Omental fat pad (tissue), 4 donors: ENCODE results near the gene DYNLT4. TPM values are rescaled to one million over a fixed set of nuclear protein-coding genes. Genes with fewer than 3 reads are reported as not detected.
"Not testable (repeated sequence)": the region's sequence is repeated elsewhere in the genome, so short reads cannot be mapped to it uniquely, and the experiment has no call there.

Source experiments
- ATAC-seq: fragments of 150-250 bp; one replicate; pipeline ENCODE4 v1.9.1; 2016; ENCODE audit warnings: mild to moderate bottlenecking, moderate library complexity; ENCODE audit not compliant: low FRiP score
- DNase-seq: peaks from one replicate; pipeline ENCODE4 v3.0.0-alpha.2; 2019; ENCODE audit warnings: low spot score
- total RNA-seq, 4 donors: library from RNA; depleted of rRNA; stranded (reverse); fragments of >200 nt; gene quantifications; one replicate each; pipeline ENCODE4 v1.1.0, GENCODE V29; 2016
- TF ChIP-seq, protein P1 (sequence below), 3 donors: fragments of 450-650 bp; IDR thresholded peaks; one replicate each; pipeline ENCODE4 v1.5.1; 2016 to 2017; ENCODE audit warnings: antibody characterized with exemption in 3 of 3, mild to moderate bottlenecking in 3 of 3, moderate library complexity in 2 of 3

The DYNLT4 gene
- total RNA-seq, 4 donors from 2014 or later: 0.65 to 6.3 TPM; not detected in 2

DNA sequence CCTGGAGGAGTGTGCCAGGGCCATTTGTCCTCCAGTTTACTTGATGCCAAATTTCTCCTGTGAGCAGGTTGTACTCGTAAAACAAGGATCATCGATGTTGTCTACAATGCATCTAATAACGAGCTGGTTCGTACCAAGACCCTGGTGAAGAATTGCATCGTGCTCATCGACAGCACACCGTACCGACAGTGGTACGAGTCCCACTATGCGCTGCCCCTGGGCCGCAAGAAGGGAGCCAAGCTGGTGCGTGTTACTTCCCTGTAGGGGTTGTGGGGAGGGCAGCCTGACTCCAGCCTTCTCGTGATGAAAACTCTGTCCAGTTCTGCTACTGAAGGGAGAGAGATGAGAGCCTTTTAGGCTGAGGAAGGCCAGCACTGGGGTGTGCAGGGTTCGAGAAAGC lies 29.6 kb downstream of the DYNLT4 start:
- TF ChIP-seq, protein P1, sequence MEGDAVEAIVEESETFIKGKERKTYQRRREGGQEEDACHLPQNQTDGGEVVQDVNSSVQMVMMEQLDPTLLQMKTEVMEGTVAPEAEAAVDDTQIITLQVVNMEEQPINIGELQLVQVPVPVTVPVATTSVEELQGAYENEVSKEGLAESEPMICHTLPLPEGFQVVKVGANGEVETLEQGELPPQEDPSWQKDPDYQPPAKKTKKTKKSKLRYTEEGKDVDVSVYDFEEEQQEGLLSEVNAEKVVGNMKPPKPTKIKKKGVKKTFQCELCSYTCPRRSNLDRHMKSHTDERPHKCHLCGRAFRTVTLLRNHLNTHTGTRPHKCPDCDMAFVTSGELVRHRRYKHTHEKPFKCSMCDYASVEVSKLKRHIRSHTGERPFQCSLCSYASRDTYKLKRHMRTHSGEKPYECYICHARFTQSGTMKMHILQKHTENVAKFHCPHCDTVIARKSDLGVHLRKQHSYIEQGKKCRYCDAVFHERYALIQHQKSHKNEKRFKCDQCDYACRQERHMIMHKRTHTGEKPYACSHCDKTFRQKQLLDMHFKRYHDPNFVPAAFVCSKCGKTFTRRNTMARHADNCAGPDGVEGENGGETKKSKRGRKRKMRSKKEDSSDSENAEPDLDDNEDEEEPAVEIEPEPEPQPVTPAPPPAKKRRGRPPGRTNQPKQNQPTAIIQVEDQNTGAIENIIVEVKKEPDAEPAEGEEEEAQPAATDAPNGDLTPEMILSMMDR (IDR thresholded peaks at IDR 0.05): no peak
- DNase-seq (no peak), ATAC-seq (no peak)

- no peak for DNase-seq
- TF ChIP-seq, protein P1 (IDR thresholded peaks at IDR 0.05): no peak
- no peak for ATAC-seq
These were observed 30.5 kb downstream of the DYNLT4 start for GRCh38 chr1:44776730-44777068.

GRCh38 chr1:44775930-44776729 lies 31.0 kb downstream of the DYNLT4 start:
- TF ChIP-seq, protein P1 (IDR thresholded peaks at IDR 0.05): no peak
- no peak for DNase-seq
- ATAC-seq: peak; percentile 5

DNA sequence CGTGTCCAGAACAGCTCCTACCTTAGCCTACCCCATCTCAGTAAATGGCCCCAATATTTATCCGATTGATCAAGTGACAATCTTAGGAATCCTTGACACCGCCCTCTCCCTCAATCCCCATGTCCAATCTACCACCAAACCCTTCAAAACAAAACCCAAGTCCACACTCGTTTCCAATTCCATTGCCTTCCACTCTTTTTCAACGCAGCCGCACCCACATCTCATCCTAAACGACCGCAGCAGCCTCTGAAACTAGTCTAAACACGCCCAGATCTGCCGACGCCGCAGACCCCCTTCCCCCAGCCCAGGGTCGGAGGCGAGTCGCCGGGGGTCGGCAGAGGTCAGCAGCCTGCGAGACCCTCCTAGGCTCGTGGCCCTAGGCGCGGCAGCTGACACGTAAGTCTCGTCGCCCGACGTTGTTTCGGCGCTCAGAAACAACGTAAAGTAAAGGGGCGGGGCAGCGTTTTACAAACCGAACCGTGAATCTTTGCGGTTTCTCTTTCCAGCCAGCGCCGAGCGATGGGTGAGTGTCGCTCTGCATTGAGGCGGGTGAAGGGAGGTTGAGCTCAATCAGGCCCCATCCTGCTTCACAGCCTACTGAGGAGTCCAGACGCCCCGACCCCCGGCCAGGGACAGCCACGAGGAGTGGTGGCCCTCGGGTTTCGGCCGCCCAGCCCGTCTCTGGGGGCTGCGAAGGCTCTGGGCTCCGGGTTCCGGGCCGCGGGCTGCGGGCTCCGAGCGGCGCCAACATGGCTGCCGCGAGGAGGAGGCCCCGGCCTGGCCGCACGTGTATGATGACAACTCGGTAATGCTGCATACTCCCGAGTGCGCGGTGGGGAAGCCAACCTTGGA lies 31.8 kb downstream of the DYNLT4 start, which contains the start of gene RPS8:
TSS of gene RPS8 (plus strand) at position 463 of the 852 bp plus-strand sequence. CDS start at position 520, 57 bp downstream.
- DNase-seq (peak; percentile 87), ATAC-seq (peak; percentile 90)
- TF ChIP-seq, protein P1 (IDR thresholded peaks at IDR 0.05): no peak

GRCh38 chr1:44766421-44766820 lies 40.7 kb downstream of the DYNLT4 start:
- DNase-seq, ATAC-seq: not testable (repeated sequence)

GRCh38 chr1:44760876-44761275 lies 46.3 kb downstream of the DYNLT4 start:
- DNase-seq: no peak
- no peak for ATAC-seq
- TF ChIP-seq, protein P1 (IDR thresholded peaks at IDR 0.05): no peak

DNA sequence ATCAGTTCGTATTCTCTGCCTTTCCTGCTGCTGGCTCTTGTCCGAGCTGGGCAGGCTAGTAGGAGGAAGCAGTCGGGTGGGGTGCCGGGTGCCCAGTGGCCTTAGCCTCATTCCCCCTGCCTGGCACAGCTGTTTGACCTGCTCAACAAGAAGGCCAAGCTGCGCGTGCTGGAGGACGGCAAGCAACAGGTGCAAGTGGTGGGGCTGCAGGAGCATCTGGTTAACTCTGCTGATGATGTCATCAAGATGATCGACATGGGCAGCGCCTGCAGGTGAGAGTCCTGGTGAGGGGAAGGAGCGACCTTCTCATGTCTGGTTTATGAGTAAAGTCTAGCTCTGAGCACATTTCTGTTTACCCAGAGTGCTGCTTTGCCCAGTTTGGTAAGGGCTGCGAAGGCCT lies 48.1 kb downstream of the DYNLT4 start:
- DNase-seq (no peak), ATAC-seq (no peak)
- TF ChIP-seq, protein P1 (IDR thresholded peaks at IDR 0.05): no peak
